GM21619 (cell line): ENCODE results near the gene TMEM214.
"Not testable (repeated sequence)": the region's sequence is repeated elsewhere in the genome, so short reads cannot be mapped to it uniquely, and the experiment has no call there.

Source experiments
- ATAC-seq: cut with Tn5 transposase; IDR thresholded peaks from one replicate; pipeline ENCODE4 v1.9.1; 2021; ENCODE audit not compliant: unreplicated experiment

TMEM214 gene

GRCh38 chr2:27065128-27065527, 32.4 kb downstream of the TMEM214 start:
- ATAC-seq = no peak

DNA sequence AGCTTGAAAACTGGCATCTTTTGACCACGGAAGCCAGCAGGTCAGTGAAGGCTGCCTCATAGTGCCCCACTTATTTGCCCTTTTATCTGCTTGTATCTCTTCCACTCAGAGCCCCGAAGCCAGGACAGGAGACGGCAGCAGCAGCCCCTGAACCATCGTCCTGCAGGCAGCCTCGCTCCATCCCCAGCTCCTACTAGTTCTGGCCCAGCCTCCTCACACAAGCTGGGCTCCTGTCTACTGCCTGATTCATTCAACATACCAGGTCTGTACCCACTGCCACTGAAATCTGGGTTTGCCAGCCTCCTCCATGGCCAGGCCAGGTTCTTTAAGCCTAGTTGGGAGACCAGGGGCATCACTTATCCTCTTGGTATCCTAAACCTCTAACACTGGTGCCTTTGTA, 34.6 kb downstream of the TMEM214 start:
- no peak for ATAC-seq

- ATAC-seq = no peak
These were observed 36.7 kb downstream of the TMEM214 start for GRCh38 chr2:27069436-27069835.

DNA sequence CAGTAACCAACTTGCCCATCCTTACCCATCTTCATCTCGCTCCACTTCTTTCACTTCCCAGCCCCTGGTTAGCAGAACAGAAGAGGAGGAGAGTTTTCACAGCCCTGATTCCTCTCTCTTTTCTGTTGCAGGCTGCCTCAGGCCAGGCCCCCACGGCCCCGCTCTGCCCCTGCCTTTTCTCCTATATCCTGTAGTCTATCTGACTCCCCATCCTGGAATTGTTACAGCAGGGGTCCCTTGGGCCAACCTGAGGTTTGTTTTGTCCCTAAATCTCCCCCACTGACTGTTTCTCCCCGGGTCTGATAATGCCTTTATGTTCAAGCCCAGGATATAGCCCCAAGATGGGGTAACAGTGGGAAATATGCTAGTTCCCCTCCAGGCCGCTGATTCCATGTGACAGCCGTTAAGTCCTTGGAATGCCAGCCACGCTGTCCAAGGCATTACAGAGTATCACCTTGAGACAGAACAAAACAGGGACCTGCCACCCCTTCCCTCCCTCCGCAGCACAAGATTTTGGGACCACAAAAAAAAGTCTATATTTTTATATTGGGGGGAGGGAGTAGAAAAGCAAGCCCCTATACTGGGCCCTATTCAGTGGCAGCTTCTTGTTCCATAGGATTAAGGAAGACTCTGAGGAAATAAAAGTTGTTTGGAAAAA, 37.3 kb downstream of the TMEM214 start:
- no peak for ATAC-seq

DNA sequence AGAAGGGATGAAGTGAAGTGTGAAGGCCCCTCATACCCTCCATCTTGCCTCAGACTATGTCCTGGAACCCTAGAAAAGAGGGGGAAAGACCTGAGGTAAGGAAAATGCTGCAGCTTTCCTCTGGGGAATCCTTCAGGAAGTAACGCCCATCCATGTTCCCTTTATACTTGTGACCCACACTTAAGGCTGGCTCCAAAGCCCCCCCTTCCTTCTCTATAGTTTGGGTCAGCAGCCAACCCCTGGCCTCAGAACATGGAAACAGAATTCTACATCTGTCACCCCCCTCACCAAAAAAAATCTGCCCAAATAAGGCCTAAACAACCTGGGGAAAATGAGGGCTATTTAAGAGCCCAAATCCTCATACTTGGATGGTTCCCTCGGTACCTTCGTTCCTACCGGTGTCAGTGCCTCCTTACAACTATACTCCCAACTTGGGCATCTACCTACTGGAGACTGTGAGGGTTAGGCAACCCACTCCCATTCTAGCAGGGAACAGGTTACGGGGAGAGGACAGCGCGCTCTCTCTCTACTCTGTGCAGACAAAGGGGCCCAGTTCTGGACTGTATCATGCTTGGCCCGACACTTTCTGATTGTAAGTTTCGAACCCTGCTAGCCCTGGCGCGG, 38.0 kb downstream of the TMEM214 start:
- ATAC-seq = no peak

GRCh38 chr2:27071277-27071989, 38.7 kb downstream of the TMEM214 start, which contains the start of gene OST4:
TSS of gene OST4 (minus strand) at chr2:27071654.
- ATAC-seq = peak; percentile 81

DNA sequence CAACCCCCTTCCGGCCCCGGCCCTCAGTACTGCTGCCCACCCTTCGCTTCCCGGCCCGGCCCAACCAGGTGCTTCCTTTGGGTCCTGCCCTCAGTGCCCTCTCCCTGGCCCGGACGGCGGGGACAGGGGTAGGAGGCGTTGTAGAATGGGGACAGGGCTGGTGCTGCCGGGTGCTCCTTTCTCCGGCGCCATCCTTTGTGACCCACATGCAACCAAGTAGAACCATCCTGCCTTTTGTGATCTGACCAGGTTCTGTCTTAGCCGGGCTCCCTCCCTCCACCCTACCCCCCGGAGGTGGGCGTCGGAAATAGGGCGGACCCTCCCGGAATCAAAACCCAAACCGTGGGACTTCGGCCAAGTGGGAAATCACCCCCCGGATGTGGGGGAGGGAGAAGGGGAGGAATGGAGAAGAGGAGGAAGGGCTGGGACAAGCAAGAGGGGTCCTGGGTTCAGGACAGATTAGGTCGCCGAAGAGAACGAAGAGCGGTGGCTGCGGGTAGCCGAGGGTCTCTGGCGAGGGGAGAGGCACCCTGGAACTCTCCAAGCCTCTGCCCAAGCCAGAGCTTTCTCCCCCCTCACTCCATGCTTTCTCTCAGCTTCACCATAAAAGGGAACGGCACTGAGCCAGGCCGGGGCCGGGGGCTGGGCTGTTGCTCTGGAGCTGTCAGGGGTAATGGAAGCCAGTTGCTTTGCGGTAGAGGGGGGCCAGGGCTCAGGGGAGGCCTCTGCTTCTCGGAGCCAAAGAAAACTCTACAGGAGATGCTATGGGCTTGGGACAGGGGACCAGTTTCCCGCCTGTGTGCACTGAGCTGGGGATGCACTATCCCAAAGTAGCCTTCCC, 39.4 kb downstream of the TMEM214 start:
- ATAC-seq = no peak

DNA sequence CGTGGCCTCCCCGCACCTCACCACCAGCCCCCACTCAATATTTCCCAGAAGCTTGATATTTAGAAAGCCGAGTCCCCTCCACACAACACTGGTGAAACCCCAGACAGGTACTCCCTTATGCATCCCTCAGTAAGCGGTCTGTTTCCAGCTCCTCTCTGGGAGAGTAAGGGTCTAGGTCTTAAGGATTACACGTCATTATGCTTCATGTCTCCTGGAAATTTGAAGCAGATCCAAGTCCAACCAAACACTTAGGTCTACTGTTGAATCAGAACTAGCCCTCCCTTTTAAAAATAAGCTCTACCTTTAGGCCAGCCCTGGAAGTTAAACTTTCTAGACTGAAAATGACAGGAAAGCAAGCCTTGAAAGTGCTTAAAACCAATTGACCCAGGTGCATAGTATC, 40.2 kb downstream of the TMEM214 start:
- no peak for ATAC-seq

- no peak for ATAC-seq
These were observed 41.0 kb downstream of the TMEM214 start for GRCh38 chr2:27073782-27074181.

DNA sequence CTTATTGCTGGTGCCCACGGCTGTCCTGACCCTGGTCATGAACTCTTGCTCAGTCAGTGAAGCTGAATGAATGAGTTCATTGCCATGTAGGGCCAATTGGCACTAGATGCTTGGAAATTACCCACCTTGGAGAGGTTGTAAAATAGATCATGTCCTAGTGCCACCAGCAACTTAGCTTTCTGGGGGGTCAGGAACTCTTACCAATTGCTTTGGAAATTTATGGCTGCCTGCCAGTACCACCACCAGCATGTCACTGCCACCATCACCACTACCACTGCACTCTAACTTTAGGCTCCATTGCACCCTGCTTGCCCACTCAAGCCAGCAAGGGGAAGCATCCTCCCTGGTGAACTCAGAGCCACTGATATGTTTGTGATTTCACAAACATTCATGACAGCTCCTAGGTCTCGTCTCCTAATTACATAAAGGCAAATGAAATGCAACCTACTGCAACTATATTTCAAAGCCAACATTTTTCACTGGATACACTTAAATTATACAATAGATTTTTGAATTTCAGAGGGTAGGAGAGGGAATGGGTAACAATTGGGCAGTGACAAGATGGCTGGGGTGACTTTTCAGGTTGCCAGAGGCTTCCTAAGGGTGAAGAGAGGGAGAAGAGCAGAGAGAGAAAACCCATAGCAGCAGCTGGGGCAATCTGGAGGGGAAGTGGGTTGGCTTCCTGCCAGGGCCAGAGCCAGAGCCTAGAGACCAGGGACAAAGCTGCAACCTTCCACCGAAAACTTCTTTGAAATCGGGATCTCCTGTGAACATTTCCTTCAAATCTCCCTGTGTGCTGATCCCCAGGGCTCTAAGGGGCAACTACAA, 42.2 kb downstream of the TMEM214 start:
- ATAC-seq = no peak

GRCh38 chr2:27075566-27075871, 42.8 kb downstream of the TMEM214 start:
- ATAC-seq = not testable (repeated sequence)

GRCh38 chr2:27076323-27076722, 43.6 kb downstream of the TMEM214 start:
- ATAC-seq = no peak

DNA sequence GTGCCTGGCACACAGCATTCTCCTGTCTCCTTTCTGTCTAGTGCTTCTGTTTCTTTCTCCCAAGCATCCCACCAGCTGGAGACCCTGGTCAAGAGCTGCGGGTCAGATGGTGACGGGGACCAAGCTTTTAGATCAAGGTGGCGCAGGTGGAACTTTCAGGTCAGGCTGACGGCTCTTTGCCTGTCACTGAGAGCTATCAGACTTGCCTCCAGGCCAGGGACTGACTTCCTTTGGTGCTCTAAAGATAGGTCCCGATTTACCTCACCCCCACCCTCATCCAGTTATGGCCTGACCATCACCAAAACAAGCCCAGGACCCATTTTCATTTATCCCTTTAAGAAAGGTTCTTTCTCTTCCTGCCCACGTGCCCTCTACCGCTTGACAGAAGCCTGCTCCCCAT, 44.5 kb downstream of the TMEM214 start:
- ATAC-seq = no peak

- ATAC-seq = no peak
These were observed 45.8 kb downstream of the TMEM214 start, which contains the start of gene EMILIN1 for GRCh38 chr2:27078267-27079194. TSS of gene EMILIN1 (plus strand) at chr2:27078615. CDS start at chr2:27079066, 451 bp downstream.

DNA sequence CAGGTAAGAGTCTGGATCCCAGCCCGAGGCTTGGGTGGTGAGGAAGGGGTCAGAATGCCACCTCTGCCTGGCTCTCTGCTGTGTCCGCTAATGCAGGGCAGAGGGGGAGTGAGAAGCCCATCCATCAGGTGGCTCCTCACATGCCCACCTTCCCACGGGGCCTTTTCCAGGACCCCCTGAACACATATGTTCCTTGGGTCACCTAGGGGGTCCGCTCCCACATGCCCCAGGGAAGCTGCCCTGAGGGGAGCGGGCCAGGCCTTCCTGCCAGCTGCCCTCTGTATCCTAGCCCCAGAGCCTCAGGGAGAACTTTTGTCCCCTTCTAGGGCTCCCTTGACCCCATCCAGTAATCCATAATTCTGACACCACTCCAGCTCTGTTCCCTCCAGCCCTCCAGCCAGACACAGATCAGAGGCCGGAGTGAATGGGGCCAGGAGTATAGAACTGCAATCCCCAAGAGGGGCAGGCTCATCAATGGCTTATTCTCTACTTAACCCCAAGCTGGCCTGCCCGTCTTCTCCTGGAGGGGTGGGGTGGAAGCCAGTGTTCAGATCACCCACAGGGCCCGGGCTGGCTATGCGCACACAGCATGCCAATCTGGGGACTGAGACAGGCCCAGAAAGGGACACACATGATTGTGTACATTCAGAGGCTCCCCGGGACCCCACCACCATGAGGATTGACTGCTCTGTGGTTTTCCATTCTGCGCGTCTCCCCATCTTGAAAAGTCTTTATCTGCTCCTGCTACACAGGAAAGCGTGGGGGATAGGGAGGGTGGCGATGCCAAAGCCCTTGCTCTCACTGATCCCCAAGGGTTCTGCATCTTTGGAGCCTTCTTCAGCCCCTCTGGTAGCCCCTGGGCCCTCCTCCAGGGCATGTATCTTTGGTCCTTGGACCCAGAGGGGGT, 46.7 kb downstream of the TMEM214 start:
- ATAC-seq = no peak

DNA sequence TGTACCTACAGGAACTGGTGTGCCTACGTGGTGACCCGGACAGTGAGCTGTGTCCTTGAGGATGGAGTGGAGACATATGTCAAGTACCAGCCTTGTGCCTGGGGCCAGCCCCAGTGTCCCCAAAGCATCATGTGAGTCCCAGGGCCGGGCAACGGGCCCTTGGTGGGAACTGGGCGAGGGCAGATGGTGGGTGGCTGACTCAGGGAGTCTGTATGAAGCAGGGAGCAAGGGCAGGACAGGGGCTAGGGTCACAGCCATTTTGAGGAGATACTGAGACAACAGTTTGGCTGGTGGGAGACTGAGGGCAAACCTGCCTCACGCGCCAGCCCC, 47.3 kb downstream of the TMEM214 start:
- no peak for ATAC-seq

GRCh38 chr2:27080603-27080936, 47.8 kb downstream of the TMEM214 start:
- no peak for ATAC-seq

GRCh38 chr2:27081984-27082772, 49.4 kb downstream of the TMEM214 start:
- ATAC-seq = no peak
